B cell (primary cell): ENCODE data around the gene NDUFA8. TPM values are rescaled to one million over a fixed set of nuclear protein-coding genes. Genes with fewer than 3 reads are reported as not detected.

Experiments
- ATAC-seq: fragments of 200-7000 bp; cut with Tn5 transposase; one replicate; pipeline ENCODE4 v1.10.0; 2021; ENCODE audit warnings: low read depth, mild to moderate bottlenecking, moderate number of reproducible peaks, moderate library complexity
- CTCF ChIA-PET: fragments of 350-600 bp; sonication (Branson Sonifier 250); formaldehyde crosslinking; loops from one replicate; lab custom pipeline; 2021; ENCODE audit warnings: antibody characterized with exemption, inconsistent platforms; lab: Charles Lee
- POLR2A ChIA-PET: fragments of 350-600 bp; sonication (Branson Sonifier 250); formaldehyde crosslinking; loops from one replicate; lab custom pipeline; 2021; ENCODE audit warnings: antibody characterized with exemption; lab: Charles Lee
- DNase-seq: peaks from one replicate; pipeline ENCODE4 v3.0.0; 2013
- H2AFZ ChIP-seq: 2 replicates; pipeline ENCODE4 v1.6.1; 2012; ENCODE audit warnings: mild to moderate bottlenecking, low read depth, low read length; ENCODE audit not compliant: insufficient read depth, poor library complexity, severe bottlenecking
- H3K27ac ChIP-seq, 2 donors: 1 replicate in 1 of 2; 2 replicates in 1 of 2; pipeline ENCODE4 v1.5.1; 2012 to 2013; ENCODE audit warnings: low read length in 2 of 2, mild to moderate bottlenecking in 2 of 2, moderate library complexity in 1 of 2
- H3K27me3 ChIP-seq, 4 experiments: fragments of 200-600 bp in 1 of 4; sonication (generic) in 1 of 4; replicated peaks in 1 of 4; 1 replicate in 2 of 4; 2 replicates in 2 of 4; pipeline versions ENCODE4 v1.6.1 to v1.7.0; 2013 to 2016; ENCODE audit warnings: low read length in 3 of 4, mild to moderate bottlenecking in 2 of 4, mixed read lengths in 1 of 4, moderate library complexity in 1 of 4; ENCODE audit not compliant: insufficient read depth in 4 of 4, control insufficient read depth in 3 of 4; ENCODE audit errors: control extremely low read depth in 1 of 4
- H3K36me3 ChIP-seq, 2 experiments: replicated peaks in 1 of 2; 1 replicate in 1 of 2; 2 replicates in 1 of 2; pipeline versions ENCODE4 v1.6.1 to v1.7.1; 2013; ENCODE audit warnings: low read length in 1 of 2; ENCODE audit not compliant: insufficient read depth in 2 of 2, control insufficient read depth in 1 of 2; ENCODE audit errors: control extremely low read depth in 1 of 2, extremely low read depth in 1 of 2
- H3K4me1 ChIP-seq, 2 donors: fragments of 200-600 bp in 1 of 2; sonication (generic) in 1 of 2; 1 replicate in 1 of 2; 2 replicates in 1 of 2; pipeline versions ENCODE4 v1.5.1 to v1.6.1; 2013 to 2017; ENCODE audit warnings: low read length in 2 of 2; ENCODE audit not compliant: control insufficient read depth in 2 of 2, insufficient read depth in 2 of 2
- H3K4me2 ChIP-seq: replicated peaks from 2 replicates; pipeline ENCODE3; 2012; ENCODE audit warnings: mild to moderate bottlenecking, low read depth, low read length; ENCODE audit not compliant: poor library complexity, severe bottlenecking
- H3K4me3 ChIP-seq, 5 experiments: fragments of 200-600 bp in 1 of 5; sonication (generic) in 1 of 5; 1 replicate in 3 of 5; 2 replicates in 2 of 5; pipeline versions ENCODE4 v1.5.1 to v1.7.0; 2011 to 2016; ENCODE audit warnings: low read length in 4 of 5, mild to moderate bottlenecking in 4 of 5, low read depth in 2 of 5, control low read depth in 1 of 5, moderate library complexity in 1 of 5; ENCODE audit not compliant: insufficient read depth in 1 of 5; ENCODE audit errors: control extremely low read depth in 1 of 5, extremely low read depth in 1 of 5
- H3K79me2 ChIP-seq: fragments of 200-600 bp; sonication (generic); one replicate; pipeline ENCODE4 v1.6.0; 2016; ENCODE audit warnings: low read length; ENCODE audit not compliant: control insufficient read depth, insufficient read depth
- H3K9ac ChIP-seq: fragments of 200-600 bp; sonication (generic); 2 replicates; pipeline ENCODE4 v1.6.1; 2017; ENCODE audit warnings: mild to moderate bottlenecking, low read length, moderate library complexity
- H3K9me3 ChIP-seq, 3 donors: one replicate each; pipeline versions ENCODE4 v1.6.1 to v1.7.1; 2013; ENCODE audit warnings: low read length in 2 of 3; ENCODE audit not compliant: control insufficient read depth in 2 of 3, insufficient read depth in 1 of 3; ENCODE audit errors: control extremely low read depth in 1 of 3
- H4K20me1 ChIP-seq: 2 replicates; pipeline ENCODE4 v1.6.0; 2012; ENCODE audit warnings: mild to moderate bottlenecking, low read length; ENCODE audit not compliant: insufficient read depth, control insufficient read depth, poor library complexity, severe bottlenecking
- H3K27ac Mint-ChIP-seq: one replicate; pipeline ENCODE4 v1.8.0; 2021; ENCODE audit warnings: mixed read lengths
- H3K27me3 Mint-ChIP-seq: one replicate; pipeline ENCODE4 v1.8.0; 2021; ENCODE audit warnings: mixed read lengths
- H3K4me1 Mint-ChIP-seq: one replicate; pipeline ENCODE4 v1.8.0; 2021; ENCODE audit warnings: mixed read lengths
- H3K4me3 Mint-ChIP-seq: one replicate; pipeline ENCODE4 v1.8.0; 2021; ENCODE audit warnings: mixed read lengths
- H3K9me3 Mint-ChIP-seq: one replicate; pipeline ENCODE4 v1.8.0; 2022; ENCODE audit warnings: mixed read lengths; ENCODE audit not compliant: insufficient read depth
- EZH2 ChIP-seq: IDR thresholded peaks from 2 replicates; pipeline ENCODE4 v1.6.1; 2012; ENCODE audit warnings: borderline replicate concordance, low read depth, mild to moderate bottlenecking, moderate library complexity, low read length; ENCODE audit not compliant: insufficient read depth, poor library complexity, severe bottlenecking
- WGBS: methylation state at CpG from one replicate; pipeline ENCODE4 v1.1.5; 2013; ENCODE audit warnings: missing lambda C conversion rate; ENCODE audit not compliant: insufficient coverage; 5-methylcytosine and 5-hydroxymethylcytosine counted together
- intact Hi-C: fragments of 100-400 bp; cut with micrococcal nuclease; formaldehyde crosslinking; loops from one replicate; pipeline ENCODE4 v1.10.0; 2022
- polyA plus RNA-seq: library from polyadenylated mRNA; depleted of rRNA; stranded (reverse); fragments of >200 nt; gene quantifications from 2 replicates; pipeline ENCODE4 v1.2.3, GENCODE V29; 2012
- total RNA-seq, 2 donors: library from RNA; stranded (reverse); fragments of 120-200 nt in 1 of 2; gene quantifications; 1 replicate in 1 of 2; 2 replicates in 1 of 2; pipeline versions ENCODE4 v1.2.3 to v1.2.4, GENCODE V29; 2013 to 2022
- TF ChIP-seq, protein P1 (sequence below): fragments of 200-600 bp; IDR thresholded peaks from one replicate; pipeline ENCODE4 v1.8.0; 2022; ENCODE audit warnings: antibody characterized with exemption, mild to moderate bottlenecking

Gene NDUFA8
- total and polyA plus RNA-seq, 2 donors (not counting 1 experiment from before 2014, with no cell fraction given): 10.6 to 15.7 TPM

DNA sequence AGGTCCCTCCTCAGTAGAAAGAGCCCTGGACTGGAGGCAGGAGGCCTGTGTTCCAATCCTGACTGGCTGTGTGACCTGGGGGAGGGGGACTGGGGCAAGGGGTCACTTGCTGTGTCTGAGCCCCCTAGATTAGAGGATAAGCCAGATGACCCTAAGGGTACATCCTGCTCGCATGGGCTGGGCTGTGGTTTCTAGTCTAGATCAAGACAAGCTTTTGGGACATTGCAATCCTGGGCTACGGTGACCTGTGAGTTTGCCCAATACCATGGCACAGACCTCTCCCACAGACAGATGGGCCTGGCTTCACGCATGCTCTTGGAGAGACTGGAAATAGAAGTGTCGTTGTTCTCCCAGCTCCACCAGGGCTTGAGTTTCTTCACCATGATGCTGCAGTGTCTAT lies 27.0 kb downstream of the NDUFA8 start:
- 92% methylated on average over 2 of the region's 4 CpGs for WGBS
- no peak overlapping the region for H3K4me2 ChIP-seq

DNA sequence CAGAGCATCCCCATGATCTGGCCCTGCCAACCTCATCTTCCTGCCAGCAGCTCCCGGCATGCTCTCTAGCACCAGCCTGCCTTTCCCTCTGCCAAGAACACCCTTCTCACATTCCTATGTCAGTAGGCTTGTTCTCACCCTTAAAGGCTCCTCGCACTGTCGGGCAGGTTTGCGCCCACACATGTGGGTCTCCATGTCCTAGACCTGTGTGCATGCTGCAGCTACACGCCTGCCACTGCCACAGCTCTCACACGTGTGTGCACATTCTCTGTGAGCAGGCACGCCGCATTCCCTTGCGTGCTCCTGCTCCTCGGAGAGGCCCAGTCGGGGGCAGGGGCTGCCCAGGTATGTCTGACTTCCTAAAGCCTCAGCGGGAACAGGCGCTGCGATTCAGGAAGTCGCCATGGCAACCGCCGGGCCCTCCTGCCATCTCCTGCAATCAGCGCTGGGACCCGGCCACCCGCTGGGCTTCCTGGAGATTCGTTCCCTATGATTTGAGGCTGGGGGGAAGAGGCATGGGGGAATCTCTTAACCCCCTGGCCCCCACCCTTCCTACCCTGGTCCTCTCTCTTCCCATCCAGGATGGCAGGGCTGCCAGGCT lies 28.1 kb downstream of the NDUFA8 start:
- Mint-ChIP-seq H3K4me3 (no peak overlapping the region), H3K4me1 (peaks cover 2% of the 10 kb centered on the region), H3K9me3 (no peaks in the 10 kb centered on the region), H3K27me3 (peaks cover 47% of the 10 kb centered on the region), H3K27ac (no peak overlapping the region)
- 59% methylated on average over 17 of the region's 21 CpGs for WGBS
- no peaks in the 10 kb centered on the region for H3K9me3 ChIP-seq
- ATAC-seq: no peak
- no peaks in the 10 kb centered on the region for H3K36me3 ChIP-seq
- H3K79me2 ChIP-seq: no peaks in the 10 kb centered on the region
- H2AFZ ChIP-seq: no peak overlapping the region
- no peaks in the 10 kb centered on the region for H4K20me1 ChIP-seq
- ChIA-PET POLR2A (no interaction called here), CTCF (interaction anchor here (1.4 to 1.7 kb wide), 3 partner anchors 9 to 323 kb away, joined by 3 to 10 read pairs (median 4); no protein-coding TSS in a partner anchor)
- no peak overlapping the region for H3K9ac ChIP-seq
- H3K4me3 ChIP-seq: no peak overlapping the region
- no peak overlapping the region for H3K27ac ChIP-seq
- H3K27me3 ChIP-seq: peaks cover 0 to 14% (median 6%) of the 10 kb centered on the region in 4 experiments
- intact Hi-C loops: no loop called here
- DNase-seq: no peak
- TF ChIP-seq EZH2: no peak
- TF ChIP-seq, protein P1, sequence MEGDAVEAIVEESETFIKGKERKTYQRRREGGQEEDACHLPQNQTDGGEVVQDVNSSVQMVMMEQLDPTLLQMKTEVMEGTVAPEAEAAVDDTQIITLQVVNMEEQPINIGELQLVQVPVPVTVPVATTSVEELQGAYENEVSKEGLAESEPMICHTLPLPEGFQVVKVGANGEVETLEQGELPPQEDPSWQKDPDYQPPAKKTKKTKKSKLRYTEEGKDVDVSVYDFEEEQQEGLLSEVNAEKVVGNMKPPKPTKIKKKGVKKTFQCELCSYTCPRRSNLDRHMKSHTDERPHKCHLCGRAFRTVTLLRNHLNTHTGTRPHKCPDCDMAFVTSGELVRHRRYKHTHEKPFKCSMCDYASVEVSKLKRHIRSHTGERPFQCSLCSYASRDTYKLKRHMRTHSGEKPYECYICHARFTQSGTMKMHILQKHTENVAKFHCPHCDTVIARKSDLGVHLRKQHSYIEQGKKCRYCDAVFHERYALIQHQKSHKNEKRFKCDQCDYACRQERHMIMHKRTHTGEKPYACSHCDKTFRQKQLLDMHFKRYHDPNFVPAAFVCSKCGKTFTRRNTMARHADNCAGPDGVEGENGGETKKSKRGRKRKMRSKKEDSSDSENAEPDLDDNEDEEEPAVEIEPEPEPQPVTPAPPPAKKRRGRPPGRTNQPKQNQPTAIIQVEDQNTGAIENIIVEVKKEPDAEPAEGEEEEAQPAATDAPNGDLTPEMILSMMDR: no peak
- no peak overlapping the region for H3K4me2 ChIP-seq
- peaks cover 5 to 7% of the 10 kb centered on the region in 2 donors for H3K4me1 ChIP-seq

More for the DNA sequence above, 27.0 kb downstream of the NDUFA8 start:
- Mint-ChIP-seq H3K27ac (no peak overlapping the region), H3K4me3 (no peak overlapping the region), H3K9me3 (no peaks in the 10 kb centered on the region), H3K4me1 (no peaks in the 10 kb centered on the region), H3K27me3 (peaks cover 38% of the 10 kb centered on the region)
- H3K27me3 ChIP-seq: peaks cover 0 to 6% (median 1%) of the 10 kb centered on the region in 4 experiments
- H3K27ac ChIP-seq: no peak overlapping the region
- H2AFZ ChIP-seq: no peak overlapping the region
- no peaks in the 10 kb centered on the region for H3K79me2 ChIP-seq
- ChIA-PET POLR2A (no interaction called here), CTCF (interaction anchor here (1.6 to 1.7 kb wide), 2 partner anchors 10 to 218 kb away, joined by 4 to 10 read pairs; no protein-coding TSS in a partner anchor)
- no peaks in the 10 kb centered on the region for H4K20me1 ChIP-seq
- no peaks in the 10 kb centered on the region for H3K4me1 ChIP-seq
- no peak overlapping the region for H3K9ac ChIP-seq
- no peak overlapping the region for H3K4me3 ChIP-seq
- no peaks in the 10 kb centered on the region for H3K36me3 ChIP-seq
- no peak for TF ChIP-seq EZH2
- TF ChIP-seq, protein P1: no peak
- H3K9me3 ChIP-seq: no peaks in the 10 kb centered on the region
- ATAC-seq (no peak), DNase-seq (no peak)
- intact Hi-C loops: no loop called here
